Activated B cell treated with CpG ODN at 0.5 μM for 24 hours (primary cell): ENCODE measurements around the gene SERPINB8. TPM values are rescaled to one million over a fixed set of nuclear protein-coding genes. Genes with fewer than 3 reads are reported as not detected.

Source experiments
- ATAC-seq: fragments of 200-7000 bp; cut with Tn5 transposase; one replicate; pipeline ENCODE4 v1.10.0; 2021; ENCODE audit warnings: low read depth, mild to moderate bottlenecking, moderate library complexity
- CTCF ChIA-PET: fragments of 350-600 bp; sonication (Branson Sonifier 250); formaldehyde crosslinking; loops from one replicate; lab custom pipeline; 2021; ENCODE audit warnings: antibody characterized with exemption; lab: Charles Lee
- POLR2A ChIA-PET: fragments of 350-600 bp; sonication (Branson Sonifier 250); formaldehyde crosslinking; loops from one replicate; lab custom pipeline; 2021; ENCODE audit warnings: antibody characterized with exemption; lab: Charles Lee
- DNase-seq: peaks from one replicate; pipeline ENCODE4 v3.0.0; 2022
- H3K27ac Mint-ChIP-seq: one replicate; pipeline ENCODE4 v1.8.0; 2020; ENCODE audit warnings: mixed read lengths
- H3K27me3 Mint-ChIP-seq: one replicate; pipeline ENCODE4 v1.8.0; 2021; ENCODE audit warnings: mixed read lengths
- H3K36me3 Mint-ChIP-seq: one replicate; pipeline ENCODE4 v1.8.0; 2021; ENCODE audit warnings: low read depth, mixed read lengths
- H3K4me1 Mint-ChIP-seq: one replicate; pipeline ENCODE4 v1.8.0; 2021; ENCODE audit warnings: mixed read lengths
- H3K4me3 Mint-ChIP-seq: one replicate; pipeline ENCODE4 v1.8.0; 2020; ENCODE audit warnings: mild to moderate bottlenecking, mixed read lengths
- H3K9me3 Mint-ChIP-seq: one replicate; pipeline ENCODE4 v1.8.0; 2020; ENCODE audit warnings: mixed read lengths
- intact Hi-C: fragments of 100-400 bp; cut with micrococcal nuclease; formaldehyde crosslinking; loops from one replicate; pipeline ENCODE4 v1.15.1; 2024
- total RNA-seq: library from RNA; stranded (reverse); gene quantifications from 2 replicates; pipeline ENCODE4 v1.2.3, GENCODE V29; 2022
- TF ChIP-seq, protein P1 (sequence below): fragments of 200-600 bp; IDR thresholded peaks from one replicate; pipeline ENCODE4 v1.8.0; 2022; ENCODE audit warnings: antibody characterized with exemption, mild to moderate bottlenecking

SERPINB8 gene
- total RNA-seq, 1 donor from 2014 or later, result 29.5 TPM

DNA sequence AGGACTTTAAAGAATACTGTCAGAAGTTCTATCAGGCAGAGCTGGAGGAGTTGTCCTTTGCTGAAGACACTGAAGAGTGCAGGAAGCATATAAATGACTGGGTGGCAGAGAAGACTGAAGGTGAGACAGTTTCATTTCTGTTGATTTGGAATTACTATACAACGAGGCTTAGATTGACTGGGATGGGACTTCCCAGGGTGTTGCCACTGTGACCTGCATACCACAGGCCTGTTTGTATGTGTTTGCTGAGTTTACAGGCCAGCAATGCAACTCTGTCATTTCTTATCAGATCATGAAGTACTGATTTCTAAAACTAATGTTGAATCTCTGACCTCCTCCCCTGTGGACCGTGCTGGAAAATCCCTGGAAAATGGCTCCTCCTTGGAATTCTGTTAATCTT lies 11.8 kb downstream of the SERPINB8 start:
- intact Hi-C loops, result no loop called here
- POLR2A ChIA-PET, result no interaction called here
- Mint-ChIP-seq H3K4me3 (no peak overlapping the region), H3K27ac (no peak overlapping the region), H3K4me1 (peaks cover 10% of the 10 kb centered on the region), H3K27me3 (no peaks in the 10 kb centered on the region), H3K9me3 (no peaks in the 10 kb centered on the region), H3K36me3 (peaks cover 75% of the 10 kb centered on the region)
- DNase-seq (no peak), ATAC-seq (no peak)
- CTCF ChIA-PET, result no interaction called here
- TF ChIP-seq, protein P1, sequence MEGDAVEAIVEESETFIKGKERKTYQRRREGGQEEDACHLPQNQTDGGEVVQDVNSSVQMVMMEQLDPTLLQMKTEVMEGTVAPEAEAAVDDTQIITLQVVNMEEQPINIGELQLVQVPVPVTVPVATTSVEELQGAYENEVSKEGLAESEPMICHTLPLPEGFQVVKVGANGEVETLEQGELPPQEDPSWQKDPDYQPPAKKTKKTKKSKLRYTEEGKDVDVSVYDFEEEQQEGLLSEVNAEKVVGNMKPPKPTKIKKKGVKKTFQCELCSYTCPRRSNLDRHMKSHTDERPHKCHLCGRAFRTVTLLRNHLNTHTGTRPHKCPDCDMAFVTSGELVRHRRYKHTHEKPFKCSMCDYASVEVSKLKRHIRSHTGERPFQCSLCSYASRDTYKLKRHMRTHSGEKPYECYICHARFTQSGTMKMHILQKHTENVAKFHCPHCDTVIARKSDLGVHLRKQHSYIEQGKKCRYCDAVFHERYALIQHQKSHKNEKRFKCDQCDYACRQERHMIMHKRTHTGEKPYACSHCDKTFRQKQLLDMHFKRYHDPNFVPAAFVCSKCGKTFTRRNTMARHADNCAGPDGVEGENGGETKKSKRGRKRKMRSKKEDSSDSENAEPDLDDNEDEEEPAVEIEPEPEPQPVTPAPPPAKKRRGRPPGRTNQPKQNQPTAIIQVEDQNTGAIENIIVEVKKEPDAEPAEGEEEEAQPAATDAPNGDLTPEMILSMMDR, result no peak

DNA sequence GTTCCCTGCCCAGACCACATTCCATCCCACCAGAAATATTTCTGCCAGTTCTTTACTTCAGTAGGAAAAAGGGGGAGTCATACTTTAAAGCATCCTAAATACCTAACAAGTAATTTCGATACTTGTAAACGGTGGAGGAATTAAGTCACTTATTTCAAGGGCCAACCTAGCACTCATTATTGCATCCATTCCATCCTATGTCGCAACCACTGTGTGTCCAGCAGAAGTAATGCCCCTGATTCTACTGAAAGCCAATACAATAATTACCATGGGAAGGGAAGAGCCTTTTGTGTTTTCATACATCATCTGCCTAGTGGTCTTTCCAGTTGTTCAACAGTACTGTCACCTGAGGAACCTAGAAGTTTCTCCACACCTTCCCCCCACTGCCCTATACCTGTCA lies 12.5 kb downstream of the SERPINB8 start:
- ChIA-PET POLR2A (no interaction called here), CTCF (interaction anchor here (1.0 kb wide), 1 partner anchor 464 kb away, joined by 3 read pairs; no protein-coding TSS in a partner anchor)
- Mint-ChIP-seq H3K27me3 (no peaks in the 10 kb centered on the region), H3K9me3 (no peaks in the 10 kb centered on the region), H3K36me3 (peaks cover 82% of the 10 kb centered on the region), H3K4me1 (peaks cover 8% of the 10 kb centered on the region), H3K27ac (no peak overlapping the region), H3K4me3 (no peak overlapping the region)
- ATAC-seq, result no peak
- TF ChIP-seq, protein P1, result no peak
- intact Hi-C loops, result no loop called here
- no peak for DNase-seq

DNA sequence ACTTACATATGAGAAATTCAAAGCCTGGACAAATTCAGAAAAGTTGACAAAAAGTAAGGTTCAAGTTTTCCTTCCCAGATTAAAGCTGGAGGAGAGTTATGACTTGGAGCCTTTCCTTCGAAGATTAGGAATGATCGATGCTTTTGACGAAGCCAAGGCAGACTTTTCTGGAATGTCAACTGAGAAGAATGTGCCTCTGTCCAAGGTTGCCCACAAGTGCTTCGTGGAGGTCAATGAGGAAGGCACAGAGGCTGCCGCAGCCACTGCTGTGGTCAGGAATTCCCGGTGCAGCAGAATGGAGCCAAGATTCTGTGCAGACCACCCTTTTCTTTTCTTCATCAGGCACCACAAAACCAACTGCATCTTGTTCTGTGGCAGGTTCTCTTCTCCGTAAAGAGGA lies 17.0 kb downstream of the SERPINB8 start:
- Mint-ChIP-seq H3K9me3 (no peaks in the 10 kb centered on the region), H3K27me3 (no peaks in the 10 kb centered on the region), H3K4me1 (no peaks in the 10 kb centered on the region), H3K4me3 (no peak overlapping the region), H3K36me3 (peaks cover 70% of the 10 kb centered on the region), H3K27ac (no peak overlapping the region)
- DNase-seq (no peak), ATAC-seq (no peak)
- ChIA-PET CTCF (no interaction called here), POLR2A (no interaction called here)
- intact Hi-C loops, result no loop called here
- TF ChIP-seq, protein P1, result no peak

DNA sequence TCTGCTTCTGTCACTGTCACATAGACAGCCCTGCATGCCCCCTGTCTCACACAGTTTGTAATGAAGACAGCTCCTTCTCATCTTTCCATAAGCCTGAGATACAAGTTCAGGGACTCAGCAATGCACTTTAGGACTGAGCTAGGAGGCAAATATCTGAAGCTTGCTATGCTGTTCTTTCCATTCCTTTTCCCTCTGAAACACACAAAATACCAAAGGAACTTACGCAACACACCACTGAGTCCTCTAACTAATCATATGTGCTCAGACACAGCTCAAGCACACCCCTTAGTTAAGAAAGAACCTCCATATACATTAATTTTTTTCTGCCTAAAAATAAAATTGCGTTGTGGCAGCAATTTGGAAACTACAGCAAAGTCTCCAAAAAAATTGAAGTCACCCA lies 17.9 kb downstream of the SERPINB8 start:
- DNase-seq (no peak), ATAC-seq (no peak)
- H3K9me3 Mint-ChIP-seq, result no peaks in the 10 kb centered on the region
- ChIA-PET CTCF (no interaction called here), POLR2A (no interaction called here)
- TF ChIP-seq, protein P1, result no peak
- H3K4me3 Mint-ChIP-seq, result no peak overlapping the region
- intact Hi-C loops, result no loop called here
- no peaks in the 10 kb centered on the region for H3K27me3 Mint-ChIP-seq
- peaks cover 66% of the 10 kb centered on the region for H3K36me3 Mint-ChIP-seq
- H3K27ac Mint-ChIP-seq, result no peak overlapping the region
- H3K4me1 Mint-ChIP-seq, result no peaks in the 10 kb centered on the region

DNA sequence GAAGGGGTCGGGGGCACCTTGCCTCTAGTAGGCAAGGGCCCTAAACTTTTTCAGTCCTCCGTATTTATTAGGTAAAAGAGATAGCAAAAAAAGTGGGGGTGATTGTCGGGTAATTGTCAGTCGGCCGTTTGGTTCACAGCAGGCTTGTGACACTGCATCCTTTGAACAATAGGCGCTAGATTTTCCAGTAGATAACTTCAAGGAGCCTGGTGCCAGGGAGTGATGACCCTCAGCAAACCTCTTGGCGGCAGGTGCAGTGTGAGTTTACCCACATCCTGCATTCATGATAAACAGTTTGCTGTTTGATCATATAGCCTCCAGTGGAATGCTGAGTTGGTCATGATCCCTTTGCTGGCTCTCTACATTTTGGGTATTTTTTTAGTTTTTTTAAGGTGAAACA lies 22.9 kb downstream of the SERPINB8 start:
- intact Hi-C loops, result no loop called here
- no peak for ATAC-seq
- H3K4me3 Mint-ChIP-seq, result no peak overlapping the region
- peaks cover 11% of the 10 kb centered on the region for H3K9me3 Mint-ChIP-seq
- no peaks in the 10 kb centered on the region for H3K27me3 Mint-ChIP-seq
- H3K36me3 Mint-ChIP-seq, result peaks cover 33% of the 10 kb centered on the region
- POLR2A ChIA-PET, result no interaction called here
- TF ChIP-seq, protein P1, result no peak
- no peak overlapping the region for H3K27ac Mint-ChIP-seq
- no peak for DNase-seq
- CTCF ChIA-PET, result interaction anchor here (0.8 to 1.1 kb wide), 2 partner anchors 29 to 474 kb away, joined by 4 to 5 read pairs; no protein-coding TSS in a partner anchor
- no peaks in the 10 kb centered on the region for H3K4me1 Mint-ChIP-seq
